HG03039 (cell line): ENCODE measurements around the gene DZANK1.
"Not testable (repeated sequence)": the region's sequence is repeated elsewhere in the genome, so short reads cannot be mapped to it uniquely, and the experiment has no call there.

Source experiments
- ATAC-seq: cut with Tn5 transposase; IDR thresholded peaks from one replicate; pipeline ENCODE4 v1.9.1; 2021; ENCODE audit warnings: mild to moderate bottlenecking, moderate library complexity; ENCODE audit not compliant: unreplicated experiment

DZANK1 gene

GRCh38 chr20:18380908-18381529 is 85.8 kb downstream of the DZANK1 start:
- ATAC-seq = no peak

- no peak for ATAC-seq
Observed at GRCh38 chr20:18377896-18378481, 88.8 kb downstream of the DZANK1 start.

- ATAC-seq = not testable (repeated sequence)
Observed at GRCh38 chr20:18375551-18375950, 91.3 kb downstream of the DZANK1 start.

- ATAC-seq = no peak
Observed at GRCh38 chr20:18372296-18372695, 94.5 kb downstream of the DZANK1 start.

GRCh38 chr20:18364768-18365167 is 102.1 kb downstream of the DZANK1 start:
- ATAC-seq = no peak

- no peak for ATAC-seq
Observed at GRCh38 chr20:18363708-18364107, 103.1 kb downstream of the DZANK1 start.

- ATAC-seq = no peak
Observed at GRCh38 chr20:18362916-18363315, 103.9 kb downstream of the DZANK1 start.

- ATAC-seq = no peak
Observed at GRCh38 chr20:18361678-18362077, 105.2 kb downstream of the DZANK1 start.

- ATAC-seq = no peak
Observed at GRCh38 chr20:18360635-18361034, 106.2 kb downstream of the DZANK1 start.

- ATAC-seq = no peak
Observed at GRCh38 chr20:18359854-18360253, 107.0 kb downstream of the DZANK1 start.

GRCh38 chr20:18349749-18350148 is 117.1 kb downstream of the DZANK1 start:
- not testable (repeated sequence) for ATAC-seq
